Thyroid gland (tissue), 4 donors: ENCODE results near the gene ANXA6. TPM values are rescaled to one million over a fixed set of nuclear protein-coding genes. Genes with fewer than 3 reads are reported as not detected.

Experiments
- DNase-seq, 2 donors: peaks; one replicate each; pipeline ENCODE4 v3.0.0-alpha.2; 2019
- H3K27ac ChIP-seq, 3 donors: fragments of 200-600 bp; sonication (generic); 1 replicate in 2 of 3; 2 replicates in 1 of 3; pipeline ENCODE4 v1.5.1; 2016 to 2019; ENCODE audit warnings: mild to moderate bottlenecking in 1 of 3, moderate library complexity in 1 of 3
- H3K27me3 ChIP-seq: fragments of 200-600 bp; sonication (generic); one replicate; pipeline ENCODE4 v1.5.1; 2019
- H3K36me3 ChIP-seq, 2 donors: fragments of 200-600 bp; sonication (generic); one replicate each; pipeline ENCODE4 v1.5.1; 2016 to 2019
- H3K4me1 ChIP-seq, 2 donors: fragments of 200-600 bp; sonication (generic); one replicate each; pipeline ENCODE4 v1.5.1; 2017 to 2019
- H3K4me3 ChIP-seq, 3 donors: fragments of 200-600 bp; sonication (generic); replicated peaks in 1 of 3; 1 replicate in 2 of 3; 2 replicates in 1 of 3; pipeline ENCODE4 v1.5.1; 2016; ENCODE audit warnings: mild to moderate bottlenecking in 1 of 3
- H3K9me3 ChIP-seq: fragments of 200-600 bp; sonication (generic); one replicate; pipeline ENCODE4 v1.5.1; 2017
- CTCF ChIP-seq, 6 experiments: fragments of 200-600 bp in 3 of 6; fragments of 450-650 bp in 3 of 6; sonication (generic) in 3 of 6; IDR thresholded peaks; one replicate each; pipeline ENCODE4 v1.5.1; 2016 to 2019; ENCODE audit warnings: antibody characterized with exemption in 6 of 6, mild to moderate bottlenecking in 2 of 6, inconsistent platforms in 1 of 6, moderate library complexity in 1 of 6
- POLR2A ChIP-seq, 2 donors: fragments of 450-650 bp; IDR thresholded peaks; one replicate each; pipeline ENCODE4 v1.6.1; 2017; ENCODE audit warnings: antibody characterized with exemption in 2 of 2, mild to moderate bottlenecking in 2 of 2, moderate library complexity in 1 of 2
- WGBS, 2 donors: methylation state at CpG; one replicate each; pipeline ENCODE4 v1.1.5; 2017; 5-methylcytosine and 5-hydroxymethylcytosine counted together
- intact Hi-C: fragments of 100-400 bp; cut with DNase I; formaldehyde crosslinking; loops from one replicate; pipeline ENCODE4 v1.15.1; 2023
- total RNA-seq, 4 donors: library from RNA; depleted of rRNA; stranded (reverse); fragments of >200 nt; gene quantifications; one replicate each; pipeline ENCODE4 v1.2.3, GENCODE V29; 2016

ANXA6 gene
- total RNA-seq, 4 donors from 2014 or later = 122 to 283 (median 180) TPM

DNA sequence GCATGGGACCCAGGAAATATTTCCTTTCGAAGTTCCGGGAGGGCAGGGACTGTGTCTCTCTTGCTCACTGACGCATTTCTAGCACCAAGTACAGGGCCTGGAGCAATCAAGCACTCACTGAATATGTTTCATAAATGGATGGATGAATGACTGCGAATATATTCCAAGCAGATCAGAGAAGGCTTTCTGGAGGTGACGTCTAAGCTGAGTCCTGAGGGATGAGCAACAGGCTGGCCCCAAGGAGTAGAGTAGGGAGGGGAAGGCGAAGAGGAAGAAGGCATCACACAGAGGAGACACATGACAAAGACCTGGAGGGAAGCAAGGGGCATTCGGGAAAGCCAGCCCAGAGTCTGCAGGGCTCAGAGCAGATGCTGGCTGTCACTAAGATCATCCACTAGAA, 13.9 kb downstream of the ANXA6 start:
- Histone ChIP-seq H3K4me3 (no peak overlapping the region), H3K27me3 (no peaks in the 10 kb centered on the region), H3K9me3 (no peaks in the 10 kb centered on the region), H3K36me3 (peaks cover 8 to 22% of the 10 kb centered on the region in 2 donors), H3K27ac (no peak overlapping the region), H3K4me1 (peaks cover 0 to 30% of the 10 kb centered on the region in 2 donors)
- TF ChIP-seq CTCF (IDR thresholded peaks at IDR 0.05) (no peak), POLR2A (IDR thresholded peaks at IDR 0.05) (no peak)
- intact Hi-C loops = no loop called here
- 87 to 96% methylated on average over 7 of the region's 7 CpGs for WGBS, 2 donors
- DNase-seq = no peak

DNA sequence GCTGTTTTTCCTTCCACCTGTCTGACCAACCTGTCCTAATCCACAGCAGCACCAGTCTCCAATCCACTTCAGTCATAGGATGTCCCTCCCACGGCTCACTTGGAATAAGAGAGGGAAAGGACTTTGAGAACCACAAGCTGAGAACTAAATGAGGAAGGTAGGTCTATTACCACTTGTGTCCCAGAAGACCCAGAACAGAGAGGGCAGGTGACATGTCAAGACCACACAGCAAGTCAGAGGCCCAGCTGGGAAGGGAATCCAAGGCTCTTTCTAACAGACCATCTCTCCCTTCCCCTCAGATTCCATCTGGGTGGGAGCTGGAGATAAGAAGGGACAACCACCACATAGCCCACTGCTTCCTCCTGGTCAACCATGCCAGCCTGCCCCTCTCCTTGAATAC, 14.6 kb downstream of the ANXA6 start:
- intact Hi-C loops = no loop called here
- no peak overlapping the region for H3K27ac ChIP-seq
- DNase-seq = no peak
- H3K4me3 ChIP-seq = no peak overlapping the region
- 67 to 100% methylated on average over 1 of the region's 1 CpG for WGBS, 2 donors
- H3K4me1 ChIP-seq = peaks cover 0 to 30% of the 10 kb centered on the region in 2 donors
- peaks cover 15 to 29% of the 10 kb centered on the region in 2 donors for H3K36me3 ChIP-seq
- TF ChIP-seq POLR2A (IDR thresholded peaks at IDR 0.05) (no peak), CTCF (IDR thresholded peaks at IDR 0.05) (no peak)
- H3K9me3 ChIP-seq = no peaks in the 10 kb centered on the region
- H3K27me3 ChIP-seq = no peaks in the 10 kb centered on the region

- no peak for DNase-seq
- Histone ChIP-seq H3K9me3 (no peaks in the 10 kb centered on the region), H3K4me1 (peaks cover 0 to 24% of the 10 kb centered on the region in 2 donors), H3K27me3 (no peaks in the 10 kb centered on the region), H3K36me3 (peaks cover 27 to 37% of the 10 kb centered on the region in 2 donors), H3K4me3 (no peak overlapping the region), H3K27ac (no peak overlapping the region)
- TF ChIP-seq POLR2A (IDR thresholded peaks at IDR 0.05) (no peak), CTCF (IDR thresholded peaks at IDR 0.05) (no peak)
- 61 to 78% methylated on average over 15 of the region's 15 CpGs for WGBS, 2 donors
- intact Hi-C loops = no loop called here
These were observed 16.0 kb downstream of the ANXA6 start for GRCh38 chr5:151141535-151141934.

DNA sequence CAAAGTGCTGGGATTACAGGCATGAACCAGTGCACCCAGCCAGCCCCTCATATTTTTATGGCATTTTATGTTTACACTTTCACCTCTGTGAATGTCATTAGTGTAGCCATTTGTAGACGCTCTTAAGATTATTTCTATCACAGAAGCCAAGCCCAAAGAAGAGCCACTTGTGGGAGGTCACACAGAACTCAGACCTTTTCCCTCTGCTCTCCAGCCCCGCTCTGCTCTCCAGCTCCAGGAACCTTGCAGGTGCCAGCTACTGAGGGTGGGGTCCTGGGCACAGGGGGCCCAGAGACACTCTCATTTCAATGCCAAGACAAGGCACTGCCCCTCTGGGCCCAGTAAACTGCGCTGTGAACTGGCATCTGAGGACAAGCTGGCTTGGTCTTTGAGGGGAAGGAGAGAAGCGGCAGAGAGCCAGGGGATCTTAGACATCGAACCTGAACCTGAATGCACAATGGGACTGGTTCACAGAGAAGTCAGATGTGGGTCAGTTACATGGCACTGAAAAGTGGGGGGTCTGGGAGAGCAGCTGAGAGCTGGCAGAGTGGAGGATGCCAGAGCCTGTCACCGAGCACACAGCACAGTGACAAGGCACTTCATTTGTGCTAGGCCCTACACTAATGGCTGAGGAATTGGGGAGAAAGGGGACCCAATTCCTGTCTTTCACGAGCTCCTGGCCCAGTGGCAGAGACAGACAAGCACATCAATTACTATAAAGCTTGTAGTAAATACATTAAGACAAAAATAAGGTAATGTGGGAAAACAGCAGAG, 16.7 kb downstream of the ANXA6 start:
- peaks cover 0 to 18% of the 10 kb centered on the region in 2 donors for H3K4me1 ChIP-seq
- H3K27ac ChIP-seq = no peak overlapping the region
- no peak for TF ChIP-seq POLR2A (IDR thresholded peaks at IDR 0.05)
- no peak for TF ChIP-seq CTCF (IDR thresholded peaks at IDR 0.05)
- no peaks in the 10 kb centered on the region for H3K9me3 ChIP-seq
- no peak for DNase-seq
- intact Hi-C loops = no loop called here
- no peaks in the 10 kb centered on the region for H3K27me3 ChIP-seq
- WGBS, 2 donors = 89 to 95% methylated on average over 7 of the region's 7 CpGs
- peaks cover 34 to 42% of the 10 kb centered on the region in 2 donors for H3K36me3 ChIP-seq
- H3K4me3 ChIP-seq = no peak overlapping the region

- no peaks in the 10 kb centered on the region for H3K27me3 ChIP-seq
- no peak overlapping the region for H3K27ac ChIP-seq
- WGBS, 2 donors = 95 to 96% methylated on average over 3 of the region's 3 CpGs
- peaks cover 0 to 18% of the 10 kb centered on the region in 2 donors for H3K4me1 ChIP-seq
- peaks cover 41 to 54% of the 10 kb centered on the region in 2 donors for H3K36me3 ChIP-seq
- no peak for DNase-seq
- H3K9me3 ChIP-seq = no peaks in the 10 kb centered on the region
- intact Hi-C loops = loop anchor here (10.0 kb wide), 1 partner anchor 105 kb away; no protein-coding TSS in a partner anchor
- TF ChIP-seq POLR2A (IDR thresholded peaks at IDR 0.05) (no peak), CTCF (IDR thresholded peaks at IDR 0.05) (no peak)
- no peak overlapping the region for H3K4me3 ChIP-seq
These were observed 17.9 kb downstream of the ANXA6 start for GRCh38 chr5:151139646-151140045.
